Mucosa of rectum (tissue), 2 donors: ENCODE data around the gene CKM.

Experiments
- H3K27ac ChIP-seq, 2 donors: one replicate each; pipeline ENCODE4 v1.7.0; 2013; ENCODE audit warnings: inconsistent platforms in 2 of 2, low read depth in 2 of 2, low read length in 2 of 2
- H3K27me3 ChIP-seq, 2 donors: one replicate each; pipeline ENCODE4 v1.7.0; 2013; ENCODE audit warnings: low read length in 2 of 2; ENCODE audit not compliant: control insufficient read depth in 2 of 2, insufficient read depth in 2 of 2
- H3K36me3 ChIP-seq, 2 donors: one replicate each; pipeline ENCODE4 v1.7.0; 2013; ENCODE audit warnings: low read length in 2 of 2; ENCODE audit not compliant: control insufficient read depth in 2 of 2, insufficient read depth in 2 of 2
- H3K4me1 ChIP-seq, 2 donors: one replicate each; pipeline ENCODE4 v1.7.0; 2013; ENCODE audit warnings: low read length in 2 of 2, mild to moderate bottlenecking in 1 of 2; ENCODE audit not compliant: control insufficient read depth in 2 of 2, insufficient read depth in 2 of 2
- H3K4me3 ChIP-seq, 2 donors: one replicate each; pipeline ENCODE4 v1.7.0; 2013; ENCODE audit warnings: low read length in 2 of 2
- H3K9ac ChIP-seq, 2 donors: one replicate each; pipeline ENCODE4 v1.7.0; 2013; ENCODE audit warnings: low read length in 2 of 2, low read depth in 1 of 2, mild to moderate bottlenecking in 1 of 2
- H3K9me3 ChIP-seq, 2 donors: one replicate each; pipeline ENCODE4 v1.7.0; 2013; ENCODE audit warnings: low read length in 2 of 2; ENCODE audit not compliant: control insufficient read depth in 2 of 2
- donor health status: healthy.
- donor health status: Normal muscosa, but diverticular disease.

CKM gene

GRCh38 chr19:45262570-45262969 is 60.1 kb downstream of the CKM start:
- Histone ChIP-seq H3K4me3 (no peak overlapping the region), H3K9ac (no peak overlapping the region), H3K27me3 (no peaks in the 10 kb centered on the region), H3K4me1 (no peaks in the 10 kb centered on the region), H3K27ac (no peak overlapping the region), H3K9me3 (no peaks in the 10 kb centered on the region), H3K36me3 (peaks cover 0 to 5% of the 10 kb centered on the region in 2 donors)

- H3K27ac ChIP-seq: no peak overlapping the region
- no peaks in the 10 kb centered on the region for H3K9me3 ChIP-seq
- H3K27me3 ChIP-seq: no peaks in the 10 kb centered on the region
Observed at GRCh38 chr19:45258862-45259261, 63.8 kb downstream of the CKM start.

GRCh38 chr19:45256836-45257235 is 65.8 kb downstream of the CKM start:
- Histone ChIP-seq H3K27ac (no peak overlapping the region), H3K9me3 (no peaks in the 10 kb centered on the region), H3K4me1 (peaks cover 0 to 11% of the 10 kb centered on the region in 2 donors), H3K4me3 (no peak overlapping the region), H3K36me3 (no peaks in the 10 kb centered on the region), H3K27me3 (no peaks in the 10 kb centered on the region), H3K9ac (no peak overlapping the region)

More at GRCh38 chr19:45258862-45259261, 63.8 kb downstream of the CKM start:
- Histone ChIP-seq H3K9ac (no peak overlapping the region), H3K4me3 (no peak overlapping the region), H3K36me3 (no peaks in the 10 kb centered on the region), H3K4me1 (no peaks in the 10 kb centered on the region)
